H1 (cell line): ENCODE measurements around the gene GREB1. TPM values are rescaled to one million over a fixed set of nuclear protein-coding genes. Genes with fewer than 3 reads are reported as not detected.

Source experiments
- CHD7 ChIP-seq: fragments of 300-600 bp; sonication (generic); IDR thresholded peaks from 2 replicates; pipeline ENCODE4 v1.7.1; 2012; ENCODE audit warnings: low read length, moderate library complexity, mild to moderate bottlenecking, inconsistent platforms; ENCODE audit not compliant: insufficient replicate concordance
- polyA plus RNA-seq, 7 experiments: library from polyadenylated mRNA; depleted of rRNA in 3 of 7; stranded (reverse) in 5 of 7; unstranded in 2 of 7; fragments of >200 nt in 5 of 7; fragments of 200-250 nt in 2 of 7; gene quantifications; 1 replicate in 5 of 7; 2 replicates in 1 of 7; 4 replicates in 1 of 7; pipeline versions ENCODE4 v1.2.1 to v1.2.3, GENCODE V29; 2011 to 2013; ENCODE audit warnings: missing spikeins in 2 of 7, mixed read lengths in 2 of 7
- total RNA-seq: library from RNA; stranded (reverse); fragmentation: NEBNext Ultra II Directional; extraction: Animal tissue kit (Norgen Biotek cat#: 25700); gene quantifications from 2 replicates; pipeline ENCODE4 v1.2.1, GENCODE V29; 2021

The GREB1 gene
- total and polyA plus RNA-seq, 2 of the 8 experiments (the other 6 are each of a cell fraction or from before 2014, with no cell fraction given) = 7.9 to 43.4 TPM

GRCh38 chr2:11490194-11490593 lies 43.7 kb upstream of the GREB1 start (continued):
- TF ChIP-seq CHD7 = no peak
- TF ChIP-seq, all 59 proteins: peak for 0
